ENCODE measurements around the gene CDH13. TPM values are rescaled to one million over a fixed set of nuclear protein-coding genes. Genes with fewer than 3 reads are reported as not detected.

The CDH13 gene
- total RNA-seq, 1 experiment from 2014 or later: not detected

- no peak for DNase-seq (ENCODE audit: low spot score)
These were observed 669.7 kb downstream of the CDH13 start for GRCh38 chr16:83296505-83296904.

DNA sequence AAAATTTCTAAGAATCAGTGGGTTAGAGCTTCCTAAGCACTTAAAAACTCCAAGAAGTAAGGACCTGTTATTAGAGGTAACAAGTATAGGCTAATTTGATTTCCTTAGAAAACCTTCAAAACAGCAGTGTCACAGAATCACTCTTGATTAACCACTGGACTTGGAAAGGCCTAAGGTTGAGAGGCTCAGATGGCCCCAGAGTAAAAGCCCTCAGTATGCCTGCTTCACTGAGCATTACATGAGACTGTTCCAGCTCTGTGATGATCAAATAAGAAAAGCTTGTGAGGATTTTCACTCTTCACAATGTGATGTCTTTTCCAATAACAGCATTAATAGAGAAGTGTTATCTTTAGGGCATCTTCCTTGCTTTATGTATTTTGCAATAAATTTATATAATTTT lies 671.8 kb downstream of the CDH13 start:
- no peak for DNase-seq (ENCODE audit: low spot score)

- no peak for DNase-seq (ENCODE audit: low spot score)
These were observed 673.6 kb downstream of the CDH13 start for GRCh38 chr16:83300326-83300725.

GRCh38 chr16:83301971-83302370 lies 675.2 kb downstream of the CDH13 start:
- DNase-seq (ENCODE audit: low spot score): no peak

GRCh38 chr16:83302853-83303252 lies 676.1 kb downstream of the CDH13 start:
- DNase-seq (ENCODE audit: low spot score): peak; percentile 3

- no peak for DNase-seq (ENCODE audit: low spot score)
These were observed 678.3 kb downstream of the CDH13 start for GRCh38 chr16:83305092-83305491.

- DNase-seq (ENCODE audit: low spot score): no peak
These were observed 680.3 kb downstream of the CDH13 start for GRCh38 chr16:83306961-83307593.

- no peak for DNase-seq (ENCODE audit: low spot score)
These were observed 680.8 kb downstream of the CDH13 start for GRCh38 chr16:83307594-83307992.

- DNase-seq (ENCODE audit: low spot score): no peak
These were observed 681.6 kb downstream of the CDH13 start for GRCh38 chr16:83308414-83308813.

DNA sequence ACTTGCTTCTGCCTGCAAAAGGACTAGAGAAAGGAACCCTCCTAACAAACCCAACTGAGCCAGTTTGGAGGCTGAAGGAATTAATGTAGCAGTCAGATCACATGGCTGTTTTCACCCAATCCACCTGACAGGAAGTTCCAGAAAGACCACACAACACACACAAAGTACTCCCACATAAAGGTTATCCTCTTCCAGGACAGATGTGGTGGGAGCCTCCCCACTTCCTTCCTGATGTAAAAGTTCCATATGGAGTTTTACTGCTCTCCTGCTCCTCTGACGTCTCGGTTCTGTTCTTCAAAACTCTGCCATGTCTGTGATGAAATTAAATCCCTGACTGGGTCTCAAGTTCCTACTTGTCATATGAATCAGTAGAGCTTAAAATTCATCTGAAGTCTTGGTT lies 684.0 kb downstream of the CDH13 start:
- no peak for DNase-seq (ENCODE audit: low spot score)

DNA sequence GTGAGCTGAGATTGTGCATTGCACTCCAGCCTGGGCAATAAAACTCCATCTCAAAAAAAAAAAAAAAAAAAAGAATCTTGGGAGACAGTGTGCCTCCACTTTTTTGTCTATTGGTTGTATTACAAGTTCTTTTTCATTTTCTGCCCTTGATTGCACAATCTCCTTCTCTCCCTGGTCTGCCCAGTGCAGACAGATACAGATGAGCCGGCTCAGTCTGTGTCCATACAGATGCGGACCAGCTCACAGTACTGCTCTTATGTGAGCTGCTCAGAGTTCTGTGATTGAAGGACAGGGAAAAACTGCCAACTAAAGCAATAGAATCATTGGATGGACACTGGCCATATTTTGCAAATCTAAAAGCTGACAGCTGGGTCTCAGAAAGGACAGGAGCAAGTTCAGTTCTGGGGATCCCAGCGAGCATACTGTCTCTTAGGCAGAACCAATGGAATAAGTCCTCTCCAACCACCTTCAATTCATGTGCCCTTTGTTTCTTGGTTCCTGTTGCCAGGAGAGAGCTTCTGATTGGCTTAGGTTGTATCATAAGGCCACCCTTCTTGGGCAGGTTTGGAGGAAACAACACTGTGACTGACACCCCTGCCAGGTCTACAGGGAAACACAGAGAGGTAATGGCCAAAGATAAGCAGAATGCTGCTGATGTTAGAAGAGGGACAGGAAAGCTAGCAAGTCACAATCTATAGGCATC lies 685.4 kb downstream of the CDH13 start:
- no peak for DNase-seq (ENCODE audit: low spot score)

- no peak for DNase-seq (ENCODE audit: low spot score)
These were observed 686.0 kb downstream of the CDH13 start for GRCh38 chr16:83312718-83313245.

DNA sequence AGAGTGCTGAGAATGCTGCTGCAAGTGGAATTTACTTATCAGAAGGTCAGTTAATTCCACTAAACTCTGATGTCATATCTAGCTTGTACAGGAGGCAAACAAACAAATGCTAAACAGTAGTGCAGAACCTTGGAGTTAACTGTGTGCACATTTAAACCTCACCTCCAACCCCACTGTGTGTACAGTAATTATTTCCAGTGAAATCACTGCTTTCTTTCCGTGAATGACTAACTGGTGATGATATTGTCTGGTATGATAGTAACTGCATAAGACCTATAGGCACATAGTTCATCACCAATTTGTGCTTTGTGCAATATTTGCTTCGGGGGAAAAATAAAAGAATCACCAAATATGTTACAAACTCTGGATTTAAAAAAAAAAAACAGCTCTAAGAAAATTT lies 688.5 kb downstream of the CDH13 start:
- DNase-seq (ENCODE audit: low spot score): no peak

- no peak for DNase-seq (ENCODE audit: low spot score)
These were observed 689.7 kb downstream of the CDH13 start for GRCh38 chr16:83316458-83316857.

GRCh38 chr16:83318390-83318789 lies 691.6 kb downstream of the CDH13 start:
- no peak for DNase-seq (ENCODE audit: low spot score)

GRCh38 chr16:83328936-83329335 lies 702.2 kb downstream of the CDH13 start:
- DNase-seq (ENCODE audit: low spot score): no peak

DNA sequence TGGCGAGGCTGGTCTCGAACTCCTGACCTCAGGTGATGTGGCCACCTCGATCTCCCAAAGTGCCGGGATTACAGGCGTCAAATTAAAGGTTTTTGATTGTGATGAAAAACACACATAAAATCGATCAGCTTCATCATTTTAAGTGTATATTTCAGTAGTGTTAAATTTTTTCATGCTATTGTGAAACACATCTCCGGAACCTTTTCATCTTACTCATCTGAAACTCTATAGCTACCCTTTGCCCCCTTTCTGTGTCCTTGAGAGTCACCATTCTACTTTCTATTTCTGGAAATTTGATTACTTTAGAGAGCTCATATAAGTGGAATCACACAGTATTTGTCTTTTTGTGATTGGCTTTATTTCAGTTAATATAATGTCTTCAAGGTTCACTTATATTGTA lies 702.7 kb downstream of the CDH13 start:
- DNase-seq (ENCODE audit: low spot score): no peak

DNA sequence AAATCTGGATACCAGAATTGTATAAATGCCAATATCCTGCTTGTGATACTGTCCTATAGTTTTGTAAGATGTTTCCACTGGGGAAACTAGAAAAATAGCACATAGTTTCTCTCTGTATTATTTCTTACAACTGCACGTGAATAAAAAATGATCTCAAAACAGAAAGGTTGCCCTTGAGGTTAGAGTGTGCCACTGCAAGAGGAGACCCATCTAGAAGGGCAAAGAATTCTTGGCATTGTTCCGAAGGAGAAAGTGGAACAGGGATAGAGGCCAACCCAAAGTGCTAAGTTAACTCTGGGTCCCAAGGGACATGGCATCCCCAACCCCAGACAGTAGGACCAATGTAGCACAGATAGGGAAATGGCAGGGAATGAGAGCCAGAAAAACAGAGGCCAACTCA lies 703.5 kb downstream of the CDH13 start:
- DNase-seq (ENCODE audit: low spot score): no peak

DNA sequence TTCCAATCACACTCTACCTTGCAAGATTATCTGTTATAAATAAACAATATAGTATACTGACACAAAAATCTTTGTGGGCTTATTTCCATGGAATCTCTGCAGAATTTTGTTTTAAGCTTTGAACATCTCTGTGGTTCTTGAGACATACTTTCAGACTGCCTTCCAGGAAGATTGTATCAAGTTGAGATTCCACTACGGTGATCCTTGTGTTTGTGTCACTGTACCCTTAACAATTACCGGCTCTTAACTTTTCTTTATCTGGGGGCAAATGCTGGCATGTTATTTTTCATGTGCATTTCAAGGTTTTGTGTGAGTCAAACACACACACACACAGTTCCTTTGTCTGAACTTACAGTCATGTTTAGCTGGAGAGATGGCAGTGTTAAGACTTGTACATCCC lies 708.3 kb downstream of the CDH13 start:
- no peak for DNase-seq (ENCODE audit: low spot score)

- DNase-seq (ENCODE audit: low spot score): no peak
These were observed 709.8 kb downstream of the CDH13 start for GRCh38 chr16:83336603-83337002.

- DNase-seq (ENCODE audit: low spot score): no peak
These were observed 711.4 kb downstream of the CDH13 start for GRCh38 chr16:83338138-83338537.

GRCh38 chr16:83338941-83339340 lies 712.2 kb downstream of the CDH13 start:
- DNase-seq (ENCODE audit: low spot score): no peak

- no peak for DNase-seq (ENCODE audit: low spot score)
These were observed 717.2 kb downstream of the CDH13 start for GRCh38 chr16:83343935-83344366.

Measured in HT-29 (cell line).